GM18505 (cell line): ENCODE data around the gene RNASE4.
"Not testable (repeated sequence)": the region's sequence is repeated elsewhere in the genome, so short reads cannot be mapped to it uniquely, and the experiment has no call there.

Source experiments
- ATAC-seq: cut with Tn5 transposase; IDR thresholded peaks from one replicate; pipeline ENCODE4 v1.9.1; 2021; ENCODE audit not compliant: unreplicated experiment
- POLR2A ChIP-seq: IDR thresholded peaks from 4 replicates; pipeline ENCODE4 v1.6.1; 2011; ENCODE audit warnings: borderline replicate concordance; ENCODE audit not compliant: insufficient read depth, insufficient read length; ENCODE audit errors: extremely low read depth

The RNASE4 gene

DNA sequence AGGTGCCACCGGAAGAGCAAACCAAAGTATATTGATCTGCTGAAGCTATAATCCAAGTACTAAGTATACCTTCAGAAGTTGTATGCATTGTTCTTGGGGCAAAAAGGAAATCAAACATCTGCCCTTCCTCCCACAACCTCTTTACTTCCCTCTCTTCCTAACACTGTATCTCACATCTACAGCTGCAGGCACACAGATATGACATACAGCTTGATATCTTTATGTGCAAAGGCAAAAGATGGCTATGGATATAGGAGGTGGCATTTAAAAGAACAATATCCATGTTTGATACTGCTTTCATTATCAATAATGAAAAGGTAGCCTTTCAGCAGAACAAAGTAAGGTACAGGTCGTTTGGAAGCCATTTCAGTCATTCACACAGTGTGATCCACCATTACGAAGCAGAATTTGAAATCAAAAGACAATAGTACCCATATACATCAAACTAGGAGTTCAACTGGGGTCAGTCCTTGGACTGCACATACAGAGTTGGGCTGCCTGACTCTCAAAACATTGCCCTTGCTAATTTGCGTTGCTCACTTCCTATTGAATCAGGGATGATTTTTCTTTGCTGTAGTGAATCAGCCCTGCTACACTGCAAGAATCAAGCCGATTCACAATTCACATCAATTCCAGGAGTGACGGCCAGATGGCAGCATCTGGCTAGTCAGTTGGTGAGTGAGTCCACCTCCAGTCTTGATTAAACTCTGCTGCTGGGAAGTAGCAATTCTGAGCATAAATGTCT lies 13.1 kb downstream of the RNASE4 start:
- TF ChIP-seq POLR2A, result no peak
- no peak for ATAC-seq

DNA sequence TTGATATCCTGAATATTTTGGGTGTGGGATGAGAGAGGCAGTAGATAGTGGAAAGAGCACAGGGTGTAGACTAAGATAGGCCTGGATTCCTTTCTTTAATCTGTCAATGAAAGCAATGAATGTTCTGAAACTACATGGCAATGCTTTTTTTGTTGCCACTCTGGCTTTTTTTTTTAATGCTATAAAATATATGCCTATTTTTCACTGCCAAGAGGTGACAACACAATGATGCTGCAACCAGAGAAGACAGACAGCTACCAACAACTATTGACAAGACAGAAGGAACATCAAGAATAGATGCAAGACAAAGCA lies 13.6 kb downstream of the RNASE4 start:
- no peak for ATAC-seq
- TF ChIP-seq POLR2A, result no peak

DNA sequence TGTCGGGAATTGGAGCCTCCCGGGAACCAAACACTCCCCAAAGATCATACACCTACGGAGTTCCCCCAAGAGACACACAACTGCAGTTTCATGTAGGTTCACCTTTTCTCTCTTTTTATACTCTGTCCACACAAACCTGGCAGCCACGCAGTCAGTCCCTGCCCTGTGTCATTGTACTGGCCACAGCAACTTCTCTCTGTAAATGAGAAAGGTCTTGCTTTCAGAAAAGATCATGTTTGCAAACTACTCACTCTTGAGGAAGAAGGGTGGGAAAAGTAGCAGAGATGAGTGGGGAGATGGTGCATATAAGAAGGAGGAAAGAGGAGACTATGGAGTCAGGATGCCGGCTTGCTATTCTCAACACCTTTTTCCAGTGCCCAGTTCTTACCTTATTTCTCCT lies 14.6 kb downstream of the RNASE4 start:
- no peak for TF ChIP-seq POLR2A
- ATAC-seq, result no peak

DNA sequence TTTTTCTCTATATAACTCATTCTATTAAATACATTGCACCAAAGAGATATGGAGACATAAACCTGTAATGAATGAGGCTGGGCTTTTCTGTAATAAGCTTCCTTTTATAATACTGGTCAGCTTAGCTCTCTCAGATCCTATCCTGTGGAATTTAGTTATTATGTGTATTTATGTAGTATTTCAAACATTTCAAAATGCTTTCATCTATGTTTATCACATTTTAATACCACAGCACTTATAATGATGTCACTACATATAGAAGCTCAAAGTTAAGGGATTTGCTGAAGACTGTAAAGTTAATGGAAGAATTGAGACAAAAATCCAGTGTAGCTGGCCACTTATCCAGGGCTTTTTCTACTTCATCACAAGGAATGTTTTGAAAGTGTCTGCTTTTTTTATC lies 15.6 kb downstream of the RNASE4 start:
- no peak for TF ChIP-seq POLR2A
- no peak for ATAC-seq

DNA sequence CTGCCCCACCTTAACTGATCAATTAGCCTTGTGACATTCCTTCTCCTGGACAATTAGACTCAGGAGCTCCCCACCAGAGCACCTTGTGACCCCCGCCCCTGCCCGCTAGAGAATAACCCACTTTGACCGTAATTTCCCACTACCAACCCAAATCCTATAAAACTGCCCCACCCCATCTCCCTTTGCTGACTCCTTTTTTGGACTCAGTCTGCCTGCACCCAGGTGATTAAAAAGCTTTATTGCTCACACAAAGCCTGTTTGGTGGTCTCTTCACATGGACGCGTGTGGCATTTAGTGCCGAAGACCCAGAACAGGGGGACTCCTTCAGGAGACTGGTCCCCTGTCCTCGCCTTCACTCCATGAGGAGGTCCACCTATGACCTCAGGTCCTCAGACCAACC lies 16.6 kb downstream of the RNASE4 start:
- ATAC-seq, result not testable (repeated sequence)

DNA sequence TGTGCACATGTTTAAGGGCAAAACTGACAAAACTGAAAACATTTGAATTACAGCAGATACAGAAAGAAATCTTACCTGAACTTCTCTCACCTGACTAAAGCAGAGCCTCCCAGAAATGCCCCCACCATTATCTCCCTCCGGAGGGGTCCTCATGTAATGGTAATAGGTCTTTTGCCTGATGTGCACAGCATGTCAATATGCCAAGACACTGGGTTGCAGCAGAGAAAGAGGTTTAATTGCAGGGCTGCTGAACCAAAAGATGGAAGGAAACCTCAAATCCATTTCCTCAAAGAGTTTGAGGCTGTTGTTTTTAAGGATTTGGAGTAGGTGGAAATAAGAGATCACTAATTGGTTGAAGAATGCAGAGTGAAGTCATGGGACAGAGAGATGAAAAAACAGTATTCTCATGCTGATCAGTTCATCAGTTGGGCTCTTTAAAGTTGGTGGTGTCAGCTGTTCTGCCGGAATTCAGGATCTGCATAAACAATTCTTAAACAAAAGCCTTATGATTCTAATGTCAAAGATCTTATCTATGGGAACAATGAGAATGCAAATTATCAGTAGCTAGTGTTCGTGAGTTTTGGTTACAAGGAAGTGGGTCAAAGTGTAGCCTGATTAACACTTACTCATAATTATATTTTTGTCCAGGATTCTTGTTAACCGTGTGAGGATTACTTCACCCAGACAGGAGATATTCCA lies 22.4 kb downstream of the RNASE4 start:
- ATAC-seq, result no peak
- TF ChIP-seq POLR2A, result no peak

DNA sequence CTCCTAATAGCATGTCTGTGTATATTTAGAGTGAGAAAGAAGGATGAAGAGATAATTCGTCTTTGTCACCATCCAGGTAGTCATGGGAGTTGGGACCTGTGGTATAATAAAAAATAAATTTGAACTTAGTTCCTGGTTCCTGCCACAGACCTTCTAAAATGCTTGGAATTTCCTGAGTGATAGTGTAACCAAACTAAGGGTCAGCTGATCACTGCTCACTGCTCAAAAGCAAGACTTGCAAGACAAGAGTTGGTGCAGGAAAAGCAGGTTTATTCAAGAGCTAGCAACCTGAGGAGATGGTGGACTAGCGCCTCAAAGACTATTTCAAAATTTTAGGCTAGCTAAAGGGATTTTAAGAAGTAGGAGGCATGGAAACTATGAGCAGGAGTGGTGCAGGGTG lies 23.3 kb downstream of the RNASE4 start:
- no peak for TF ChIP-seq POLR2A
- ATAC-seq, result no peak

DNA sequence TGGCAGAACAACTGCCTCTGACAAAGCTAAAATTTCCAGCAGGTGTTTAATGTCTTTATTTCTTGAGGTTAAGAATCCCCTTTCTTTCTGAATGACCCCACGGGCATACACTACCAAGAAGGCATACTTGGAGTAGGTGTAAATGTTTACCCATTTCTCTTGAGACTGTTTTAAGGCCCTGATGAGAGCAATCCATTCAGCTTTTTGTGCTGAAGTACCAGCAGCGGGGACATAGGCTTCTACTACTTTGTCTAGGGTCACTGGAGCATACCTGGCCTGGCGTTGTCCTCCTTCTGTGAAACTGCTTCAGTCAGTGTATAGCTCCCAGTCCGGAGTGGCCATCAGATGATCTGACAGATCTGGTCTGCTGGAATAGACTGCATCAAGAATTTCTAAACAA lies 26.9 kb downstream of the RNASE4 start:
- ATAC-seq, result no peak
- no peak for TF ChIP-seq POLR2A

DNA sequence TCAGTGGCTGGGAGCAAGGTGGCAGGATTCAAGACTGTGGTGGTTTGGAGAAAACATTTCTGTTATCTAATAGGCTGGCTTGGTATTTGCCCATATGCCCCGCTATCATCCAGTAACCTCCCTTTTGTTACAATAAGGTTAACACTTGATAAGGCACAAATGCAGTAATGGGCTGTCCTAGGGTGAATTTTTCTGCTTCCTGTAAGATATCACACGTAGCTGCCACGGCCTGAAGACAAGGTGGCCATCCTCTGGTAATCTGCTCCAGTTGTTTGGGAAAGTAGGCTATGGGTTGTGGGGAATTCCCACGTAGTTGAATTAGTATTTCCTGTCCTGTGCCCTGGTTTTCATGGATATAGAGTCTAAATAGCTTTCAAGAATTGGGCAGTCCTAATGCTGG lies 27.3 kb downstream of the RNASE4 start:
- no peak for TF ChIP-seq POLR2A
- no peak for ATAC-seq

DNA sequence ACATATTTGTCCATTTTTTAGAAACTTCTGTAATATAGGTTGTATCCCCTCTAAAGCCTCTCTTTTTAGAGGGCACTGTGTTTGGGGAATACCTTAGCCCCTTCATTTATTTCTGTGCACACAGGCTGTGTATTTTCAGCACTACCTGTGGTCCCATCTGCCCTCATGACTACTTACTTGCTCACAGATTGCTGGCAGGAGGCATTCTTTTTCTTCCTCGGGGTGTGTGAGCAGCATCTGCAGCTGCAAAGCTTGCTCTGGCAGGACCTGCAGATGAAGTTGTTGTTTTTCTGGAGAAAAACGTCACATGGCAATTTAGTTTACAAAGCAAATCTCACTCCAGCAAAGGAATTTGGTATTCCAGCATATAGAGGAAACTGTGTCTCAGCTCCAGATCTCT lies 28.5 kb downstream of the RNASE4 start:
- no peak for ATAC-seq
- TF ChIP-seq POLR2A, result no peak

DNA sequence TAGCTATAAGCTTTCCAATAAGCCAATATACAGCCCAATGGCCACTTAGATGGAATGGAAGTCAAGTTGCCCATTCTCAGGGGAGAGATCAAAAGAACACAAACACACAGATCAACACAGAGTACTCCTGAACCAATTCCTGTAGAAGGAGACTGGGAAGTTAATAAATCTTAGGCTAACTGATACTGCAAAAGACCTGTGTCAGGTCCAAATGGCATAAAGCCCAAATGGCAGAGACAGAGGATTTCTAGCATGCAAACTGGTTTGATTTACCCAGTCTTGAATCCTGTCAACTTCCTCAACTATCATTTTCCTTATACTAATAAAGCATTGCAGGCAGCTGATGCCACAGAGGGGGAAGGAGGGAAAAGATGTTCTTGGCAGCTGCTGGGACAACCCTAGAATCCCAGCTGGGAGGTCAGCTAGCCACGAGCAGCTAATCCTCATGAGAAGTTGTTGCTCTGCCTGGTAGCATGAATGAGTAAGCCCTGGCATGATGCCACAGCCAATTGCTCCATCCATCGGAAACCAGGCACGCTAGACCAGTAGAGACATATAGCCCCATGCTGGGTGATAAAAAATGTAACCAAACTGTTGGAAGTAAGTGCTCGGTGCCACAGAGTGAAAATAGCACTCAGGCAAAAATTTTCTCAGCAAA lies 30.4 kb downstream of the RNASE4 start:
- ATAC-seq, result no peak
- no peak for TF ChIP-seq POLR2A

DNA sequence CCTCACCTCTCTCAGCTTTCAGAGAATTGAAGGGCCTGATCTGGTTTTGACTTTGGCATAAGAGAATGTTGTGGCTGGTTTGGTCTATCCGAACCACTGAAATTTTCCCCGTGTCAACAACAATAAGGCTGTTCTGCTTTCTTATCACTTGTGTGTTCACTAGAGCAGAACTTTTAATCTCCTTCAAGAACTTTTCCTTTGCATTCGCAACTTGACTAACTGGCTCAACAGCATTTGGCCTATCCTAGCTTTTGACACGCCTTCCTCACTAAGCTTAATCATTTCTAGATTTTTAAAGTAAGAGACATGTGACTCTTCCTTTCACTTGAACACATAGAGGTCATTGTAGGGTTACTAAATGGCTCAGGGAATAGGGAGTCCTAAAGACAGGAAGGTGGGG lies 35.4 kb downstream of the RNASE4 start:
- TF ChIP-seq POLR2A, result no peak
- no peak for ATAC-seq

DNA sequence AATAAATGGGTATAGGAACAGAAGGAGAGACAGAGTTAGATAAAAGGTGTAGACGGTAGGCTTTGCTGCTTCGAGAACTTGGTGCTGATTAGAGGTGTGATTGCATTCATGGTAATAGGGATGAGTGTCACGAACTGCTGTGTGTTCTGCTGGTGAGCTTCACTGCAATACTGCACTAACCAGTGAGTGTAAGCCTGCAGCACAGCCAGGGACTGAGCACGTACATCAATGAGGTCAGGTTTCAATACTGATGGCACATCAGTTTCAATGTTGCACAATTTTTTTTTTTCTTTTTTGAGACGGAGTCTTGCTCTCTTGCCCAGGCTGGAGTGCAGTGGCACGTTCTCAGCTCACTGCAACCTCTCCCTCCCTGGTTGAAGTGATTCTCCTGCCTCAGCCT lies 36.4 kb downstream of the RNASE4 start:
- TF ChIP-seq POLR2A, result no peak
- ATAC-seq, result no peak

DNA sequence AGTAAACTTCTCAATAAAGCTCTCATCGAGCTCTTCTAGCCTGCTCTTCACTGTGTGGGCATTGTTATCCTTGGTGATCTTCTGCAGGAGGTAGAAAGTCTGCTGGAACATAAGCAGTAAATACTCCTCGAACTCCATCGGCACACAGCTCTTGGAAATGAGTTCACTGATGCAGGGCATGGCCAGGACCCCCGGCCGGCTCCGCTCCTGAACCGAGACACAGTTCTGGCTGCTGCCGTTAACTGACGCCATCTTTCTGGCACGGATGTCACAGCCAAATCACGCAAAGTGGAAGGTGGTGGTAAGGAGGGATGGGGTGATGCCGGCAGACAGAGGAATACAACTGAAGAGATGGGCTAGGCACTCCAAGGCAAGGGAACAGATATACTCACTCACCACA lies 37.7 kb downstream of the RNASE4 start:
- no peak for ATAC-seq
- TF ChIP-seq POLR2A, result no peak
